K562 (cell line): ENCODE measurements around the gene FMN2. TPM values are rescaled to one million over a fixed set of nuclear protein-coding genes. Genes with fewer than 3 reads are reported as not detected.

Experiments used
- ATAC-seq: fragments of 200-7000 bp; cut with Tn5 transposase; 3 replicates; pipeline ENCODE4 v1.9.1; 2020; ENCODE audit warnings: moderate library complexity
- BruUV-seq: library from RNA; stranded (reverse); fragments of 400-500 nt; replicated peaks from 2 replicates; lab custom pipeline; 2021; lab: Mats Ljungman, UMichigan
- CTCF ChIA-PET: fragments of 300-600 bp; formaldehyde crosslinking; extraction: SDS; loops from one replicate; lab custom pipeline; 2021; ENCODE audit warnings: low intra/inter-chr PET ratio; lab: Yijun Ruan, JAX
- POLR2A ChIA-PET: fragments of 300-600, 350-650 bp; sonication (Branson Sonifier 250); formaldehyde crosslinking; extraction: SDS; loops from one replicate; lab custom pipeline; 2021; ENCODE audit warnings: antibody characterized with exemption, inconsistent platforms; lab: Yijun Ruan, JAX
- DNase-seq, 4 experiments: peaks; one replicate each; pipeline versions ENCODE4 v3.0.0 to v3.0.0-alpha.2; 2011 to 2018; ENCODE audit warnings: low spot score in 3 of 4, mixed read lengths in 3 of 4; ENCODE audit errors: extremely low read depth in 1 of 4
- FAIRE-seq: peaks from 2 replicates; lab custom pipeline; 2011; peaks lifted over from hg19 to GRCh38; lab: Jason Lieb, UNC
- H2AFZ ChIP-seq: 2 replicates; pipeline ENCODE4 v1.6.0; 2011; ENCODE audit warnings: low read depth, low read length, control low read depth, inconsistent platforms
- H3K27ac ChIP-seq: fragments of 200-600 bp; 3 replicates; pipeline ENCODE4 v1.8.0; 2011; ENCODE audit warnings: low read depth, mild to moderate bottlenecking, control low read depth, inconsistent platforms, low read length, moderate library complexity, mixed read lengths; ENCODE audit errors: extremely low read depth
- H3K27me3 ChIP-seq, 2 experiments: fragments of 300-600 bp in 1 of 2; 2 replicates in 1 of 2; 3 replicates in 1 of 2; pipeline versions ENCODE4 v1.6.0 to v1.8.0; 2011; ENCODE audit warnings: inconsistent platforms in 2 of 2, low read length in 2 of 2, mild to moderate bottlenecking in 1 of 2, mixed read lengths in 1 of 2, moderate library complexity in 1 of 2; ENCODE audit not compliant: control insufficient read depth in 2 of 2, insufficient read depth in 2 of 2
- H3K36me3 ChIP-seq: fragments of 300-600 bp; 3 replicates; pipeline ENCODE4 v1.8.0; 2011; ENCODE audit warnings: mild to moderate bottlenecking, low read length, inconsistent platforms; ENCODE audit not compliant: control insufficient read depth, insufficient read depth
- H3K4me1 ChIP-seq, 2 experiments: fragments of 200-600 bp in 1 of 2; replicated peaks in 1 of 2; 2 replicates in 1 of 2; 3 replicates in 1 of 2; pipeline versions ENCODE4 v1.5.1 to v1.8.0; 2011; ENCODE audit warnings: inconsistent platforms in 2 of 2, low read length in 2 of 2, mild to moderate bottlenecking in 1 of 2, mixed read lengths in 1 of 2, moderate library complexity in 1 of 2; ENCODE audit not compliant: control insufficient read depth in 2 of 2, insufficient read depth in 2 of 2
- H3K4me2 ChIP-seq: 2 replicates; pipeline ENCODE4 v1.6.1; 2011; ENCODE audit warnings: low read length, control low read depth, inconsistent platforms, mixed read lengths; ENCODE audit not compliant: insufficient read depth
- H3K4me3 ChIP-seq: fragments of 200-600 bp; sonication (generic), shearing (Covaris generic); 2 replicates; pipeline ENCODE4 v1.5.1; 2016; ENCODE audit warnings: control low read depth, inconsistent platforms
- H3K79me2 ChIP-seq: fragments of 200-600 bp; 3 replicates; pipeline ENCODE4 v1.8.0; 2011; ENCODE audit warnings: low read length, inconsistent platforms; ENCODE audit not compliant: control insufficient read depth, insufficient read depth
- H3K9ac ChIP-seq, 2 experiments: 2 replicates each; pipeline versions ENCODE4 v1.6.0 to v1.6.1; 2011; ENCODE audit warnings: low read depth in 2 of 2, low read length in 2 of 2, control low read depth in 1 of 2, inconsistent platforms in 1 of 2, mild to moderate bottlenecking in 1 of 2, mixed read lengths in 1 of 2; ENCODE audit not compliant: insufficient read depth in 1 of 2
- H3K9me1 ChIP-seq: one replicate; pipeline ENCODE4 v1.6.0; 2011; ENCODE audit warnings: inconsistent platforms, mild to moderate bottlenecking, low read length, moderate library complexity; ENCODE audit not compliant: control insufficient read depth, insufficient read depth
- H3K9me3 ChIP-seq: replicated peaks from 2 replicates; pipeline ENCODE4 v1.5.1; 2011; ENCODE audit warnings: low read depth, low read length, inconsistent platforms; ENCODE audit not compliant: control insufficient read depth, insufficient read depth
- H4K20me1 ChIP-seq: replicated peaks from 2 replicates; pipeline ENCODE4 v1.6.1; 2011; ENCODE audit warnings: low read length, inconsistent platforms, mixed read lengths; ENCODE audit not compliant: control insufficient read depth, insufficient read depth
- CEBPB ChIP-seq: fragments of 450-650 bp; IDR thresholded peaks from 2 replicates; pipeline ENCODE4 v1.6.1; 2016; ENCODE audit warnings: missing genetic modification characterization, missing compliant biosample characterization
- CEBPG ChIP-seq, 3 experiments: fragments of 200-800 bp in 1 of 3; sonication (Bioruptor generic) in 1 of 3; sonication (generic) in 1 of 3; formaldehyde crosslinking in 1 of 3; IDR thresholded peaks in 2 of 3; conservative IDR thresholded peaks in 1 of 3; 2 replicates each; pipeline versions ENCODE4 v1.6.1 to v1.8.0; 2016 to 2022; ENCODE audit warnings: missing compliant biosample characterization in 2 of 3, missing genetic modification characterization in 2 of 3, mild to moderate bottlenecking in 1 of 3, missing genetic modification reagents in 1 of 3
- EP300 ChIP-seq: IDR thresholded peaks from 2 replicates; pipeline ENCODE4 v1.6.1; 2012; ENCODE audit warnings: low read length, improper control_type of control experiment
- FOSL1 ChIP-seq: fragments of 200-800 bp; sonication (Bioruptor generic); conservative IDR thresholded peaks from 2 replicates; pipeline ENCODE4 v1.6.1; 2016; ENCODE audit warnings: missing genetic modification characterization, missing compliant biosample characterization
- FOXP1 ChIP-seq: sonication (generic); formaldehyde crosslinking; IDR thresholded peaks from 2 replicates; pipeline ENCODE4 v1.8.0; 2022; ENCODE audit warnings: mild to moderate bottlenecking, missing genetic modification reagents
- GABPB2 ChIP-seq: fragments of 250-450 bp; sonication (Bioruptor Pico); conservative IDR thresholded peaks from 2 replicates; pipeline ENCODE4 v1.5.1; 2021; ENCODE audit warnings: mild to moderate bottlenecking
- IRF9 ChIP-seq: fragments of 450-650 bp; IDR thresholded peaks from 2 replicates; pipeline ENCODE4 v1.6.1; 2016; ENCODE audit warnings: missing biosample characterization, missing genetic modification characterization
- KLF13 ChIP-seq: fragments of 450-650 bp; IDR thresholded peaks from 2 replicates; pipeline ENCODE4 v1.6.1; 2016; ENCODE audit warnings: missing genetic modification characterization, low read depth, mild to moderate bottlenecking, missing compliant biosample characterization, moderate library complexity, borderline replicate concordance
- NR2C1 ChIP-seq, 2 experiments: fragments of 450-650 bp; IDR thresholded peaks; 2 replicates each; pipeline ENCODE4 v1.6.1; 2017; ENCODE audit warnings: mild to moderate bottlenecking in 2 of 2, antibody characterized with exemption in 1 of 2, inconsistent platforms in 1 of 2, missing compliant biosample characterization in 1 of 2, missing genetic modification characterization in 1 of 2
- NR2C2 ChIP-seq, 2 experiments: fragments of 200-800 bp in 1 of 2; sonication (Bioruptor generic) in 1 of 2; sonication (generic) in 1 of 2; formaldehyde crosslinking in 1 of 2; IDR thresholded peaks; 2 replicates each; pipeline versions ENCODE4 v1.6.1 to v1.8.0; 2016 to 2022; ENCODE audit warnings: mild to moderate bottlenecking in 1 of 2, missing compliant biosample characterization in 1 of 2, missing genetic modification characterization in 1 of 2, missing genetic modification reagents in 1 of 2
- SETDB1 ChIP-seq: IDR thresholded peaks from one replicate; pipeline ENCODE4 v1.6.1; 2012; ENCODE audit warnings: low read length, control low read depth, inconsistent platforms
- SOX6 ChIP-seq: fragments of 450-650 bp; IDR thresholded peaks from 2 replicates; pipeline ENCODE4 v1.6.1; 2014; ENCODE audit warnings: mild to moderate bottlenecking
- ZNF274 ChIP-seq: IDR thresholded peaks from 2 replicates; pipeline ENCODE4 v1.6.1; 2011; ENCODE audit warnings: low read depth, mild to moderate bottlenecking, low read length, moderate library complexity, borderline replicate concordance
- WGBS: fragments of 100-300 bp; shearing (Covaris generic); methylation state at CpG from one replicate; pipeline ENCODE4 v1.1.6; 2016; ENCODE audit warnings: low coverage, mixed read lengths; ENCODE audit not compliant: insufficient coverage; ENCODE audit errors: missing lambda C conversion rate; 5-methylcytosine and 5-hydroxymethylcytosine counted together
- in situ Hi-C: fragments of 300-500 bp; cut with MboI; formaldehyde crosslinking; loops from 4 replicates; pipeline ENCODE4 v1.15.0; 2018; ENCODE audit warnings: inconsistent platforms, mixed read lengths
- intact Hi-C: fragments of 100-400 bp; cut with micrococcal nuclease; formaldehyde crosslinking; loops from 2 replicates; pipeline ENCODE4 v1.14.2; 2022
- polyA plus RNA-seq, 8 experiments: library from polyadenylated mRNA; depleted of rRNA in 4 of 8; stranded (reverse) in 5 of 8; unstranded in 3 of 8; fragments of >200 nt; fragmentation: Nextera tagmentation in 2 of 8; fragmentation: Illumina TruSeq in 1 of 8; extraction: Ambion mirVana in 2 of 8; extraction: Trizol in 1 of 8; gene quantifications; 2 replicates each; pipeline versions ENCODE4 v1.2.1 to v1.2.3, GENCODE V29; 2011 to 2014; ENCODE audit warnings: inconsistent platforms in 1 of 8, missing spikeins in 1 of 8
- total RNA-seq, 7 experiments: library from RNA; depleted of rRNA in 6 of 7; stranded (reverse); fragments of >200 nt in 6 of 7; fragmentation: Illumina TruSeq in 2 of 7; extraction: Trizol in 2 of 7; gene quantifications; 2 replicates each; pipeline versions ENCODE4 v1.2.1 to v1.2.3, GENCODE V29; 2011 to 2021; ENCODE audit warnings: low replicate concordance in 1 of 7
- TF ChIP-seq, protein P1 (sequence below), 2 experiments: fragments of 450-650 bp in 1 of 2; sonication (generic) in 1 of 2; formaldehyde crosslinking in 1 of 2; IDR thresholded peaks in 1 of 2; conservative IDR thresholded peaks in 1 of 2; 2 replicates each; pipeline versions ENCODE4 v1.6.1 to v1.8.1; 2016 to 2023; ENCODE audit warnings: mild to moderate bottlenecking in 2 of 2, moderate library complexity in 2 of 2, inconsistent platforms in 1 of 2, missing genetic modification reagents in 1 of 2
- TF ChIP-seq, protein P2 (sequence below): sonication (generic); formaldehyde crosslinking; IDR thresholded peaks from 2 replicates; pipeline ENCODE4 v1.8.1; 2023; ENCODE audit warnings: mild to moderate bottlenecking, missing genetic modification reagents

Gene FMN2
- total and polyA plus RNA-seq, 9 of the 15 experiments (the other 6 are each of a cell fraction or from before 2014, with no cell fraction given): 0.15 to 0.45 (median 0.16) TPM; not detected in 3

- ChIA-PET POLR2A (no interaction called here), CTCF (interaction anchor here (0.8 kb wide), 1 partner anchor 19 kb away, joined by 3 read pairs; no protein-coding TSS in a partner anchor)
- 0% methylated on average over 5 of the region's 5 CpGs for WGBS
- no TSS peak for BruUV-seq
- no peaks in the 10 kb centered on the region for H3K4me1 ChIP-seq
- H3K4me2 ChIP-seq: no peak overlapping the region
- FAIRE-seq (no peak), DNase-seq (peak in 1 of 4 experiments; percentile 12), ATAC-seq (no peak)
- H3K4me3 ChIP-seq: no peak overlapping the region
- intact Hi-C loops (no loop called here), in situ Hi-C loops (no loop called here)
- peak overlapping the region; percentile 14; the same call in 1 of the 2 replicates for H2AFZ ChIP-seq
- no peaks in the 10 kb centered on the region for H3K9me1 ChIP-seq
- H3K9me3 ChIP-seq: no peaks in the 10 kb centered on the region
- no peak overlapping the region for H3K9ac ChIP-seq
- H3K27me3 ChIP-seq: no peaks in the 10 kb centered on the region
- H3K27ac ChIP-seq: peak overlapping the region; percentile 54; the same call in 1 of the 3 replicates
- no peaks in the 10 kb centered on the region for H3K79me2 ChIP-seq
- no peaks in the 10 kb centered on the region for H4K20me1 ChIP-seq
- no peaks in the 10 kb centered on the region for H3K36me3 ChIP-seq
- TF ChIP-seq, protein P1, sequence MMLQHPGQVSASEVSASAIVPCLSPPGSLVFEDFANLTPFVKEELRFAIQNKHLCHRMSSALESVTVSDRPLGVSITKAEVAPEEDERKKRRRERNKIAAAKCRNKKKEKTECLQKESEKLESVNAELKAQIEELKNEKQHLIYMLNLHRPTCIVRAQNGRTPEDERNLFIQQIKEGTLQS (IDR thresholded peaks at IDR 0.05): peak; percentile 55
- TF ChIP-seq, protein P1 (CRISPR knock-in tag; conservative IDR thresholded peaks at IDR 0.05): no peak
- TF ChIP-seq FOXP1 (CRISPR knock-in tag): no peak
- no peak for TF ChIP-seq KLF13
- no peak for TF ChIP-seq CEBPG (CRISPR knock-in tag; IDR thresholded peaks at IDR 0.05)
- peak; percentile 62 to 89; a peak in 3 of 4 replicates for TF ChIP-seq CEBPG (tag; conservative IDR thresholded peaks at IDR 0.05 in 1 of 2, IDR thresholded peaks at IDR 0.05 in 1 of 2)
- no peak for TF ChIP-seq NR2C2 (CRISPR knock-in tag; IDR thresholded peaks at IDR 0.05)
- peak; percentile 44; the same call in 1 of the 2 replicates for TF ChIP-seq NR2C2 (tag; IDR thresholded peaks at IDR 0.05)
- TF ChIP-seq IRF9 (tag): peak; percentile 66
- peak; percentile 92 for TF ChIP-seq CEBPB (tag)
- 0 out of 2 replicates have a peak, but pooled peaks have one; percentile 17 for TF ChIP-seq EP300
- TF ChIP-seq, protein P2, sequence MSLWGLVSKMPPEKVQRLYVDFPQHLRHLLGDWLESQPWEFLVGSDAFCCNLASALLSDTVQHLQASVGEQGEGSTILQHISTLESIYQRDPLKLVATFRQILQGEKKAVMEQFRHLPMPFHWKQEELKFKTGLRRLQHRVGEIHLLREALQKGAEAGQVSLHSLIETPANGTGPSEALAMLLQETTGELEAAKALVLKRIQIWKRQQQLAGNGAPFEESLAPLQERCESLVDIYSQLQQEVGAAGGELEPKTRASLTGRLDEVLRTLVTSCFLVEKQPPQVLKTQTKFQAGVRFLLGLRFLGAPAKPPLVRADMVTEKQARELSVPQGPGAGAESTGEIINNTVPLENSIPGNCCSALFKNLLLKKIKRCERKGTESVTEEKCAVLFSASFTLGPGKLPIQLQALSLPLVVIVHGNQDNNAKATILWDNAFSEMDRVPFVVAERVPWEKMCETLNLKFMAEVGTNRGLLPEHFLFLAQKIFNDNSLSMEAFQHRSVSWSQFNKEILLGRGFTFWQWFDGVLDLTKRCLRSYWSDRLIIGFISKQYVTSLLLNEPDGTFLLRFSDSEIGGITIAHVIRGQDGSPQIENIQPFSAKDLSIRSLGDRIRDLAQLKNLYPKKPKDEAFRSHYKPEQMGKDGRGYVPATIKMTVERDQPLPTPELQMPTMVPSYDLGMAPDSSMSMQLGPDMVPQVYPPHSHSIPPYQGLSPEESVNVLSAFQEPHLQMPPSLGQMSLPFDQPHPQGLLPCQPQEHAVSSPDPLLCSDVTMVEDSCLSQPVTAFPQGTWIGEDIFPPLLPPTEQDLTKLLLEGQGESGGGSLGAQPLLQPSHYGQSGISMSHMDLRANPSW: no peak
- no peak for TF ChIP-seq NR2C1 (IDR thresholded peaks at IDR 0.05)
- TF ChIP-seq NR2C1 (tag; IDR thresholded peaks at IDR 0.05): peak; percentile 71
- TF ChIP-seq SOX6: peak; percentile 46
- no peak for TF ChIP-seq ZNF274
- TF ChIP-seq GABPB2 (CRISPR knock-in tag): no peak
- peak; percentile 55 for TF ChIP-seq FOSL1 (tag)
- no peak for TF ChIP-seq SETDB1
Observed at GRCh38 chr1:240474133-240474614, 382.5 kb downstream of the FMN2 start.
